ENCODE results near the gene PPP1R3E. TPM values are rescaled to one million over a fixed set of nuclear protein-coding genes. Genes with fewer than 3 reads are reported as not detected.

PPP1R3E gene
- total RNA-seq, 6 donors from 2014 or later, result 6.7 to 95.3 (median 12.8) TPM

GRCh38 chr14:23252420-23253333, 50.0 kb downstream of the PPP1R3E start:
- no peak for ATAC-seq (ENCODE audit: low FRiP score in 2 of 2)
- no peaks in the 10 kb centered on the region for H3K27me3 ChIP-seq

GRCh38 chr14:23252006-23252405, 50.7 kb downstream of the PPP1R3E start:
- no peak for DNase-seq
- Histone ChIP-seq H3K4me3 (no peak overlapping the region), H3K4me1 (no peaks in the 10 kb centered on the region), H3K27ac (no peak overlapping the region), H3K9me3 (no peaks in the 10 kb centered on the region), H3K36me3 (no peaks in the 10 kb centered on the region), H3K27me3 (no peaks in the 10 kb centered on the region)
- TF ChIP-seq EP300 (IDR thresholded peaks at IDR 0.05) (no peak), POLR2A (IDR thresholded peaks at IDR 0.05) (no peak), CTCF (IDR thresholded peaks at IDR 0.05) (no peak), POLR2AphosphoS5 (IDR thresholded peaks at IDR 0.05) (no peak)
- no peak for ATAC-seq (ENCODE audit: low FRiP score in 2 of 2)
- 59 to 63% methylated on average over 2 to 3 of the region's 3 CpGs for WGBS, 2 donors

More at GRCh38 chr14:23252420-23253333, 50.0 kb downstream of the PPP1R3E start:
- H3K4me1 ChIP-seq, result no peaks in the 10 kb centered on the region
- DNase-seq, result no peak
- no peak overlapping the region for H3K4me3 ChIP-seq
- whole genome bisulfite sequencing, 2 donors, result 61 to 68% methylated on average over 4 of the region's 4 CpGs
- TF ChIP-seq POLR2A (IDR thresholded peaks at IDR 0.05), result no peak
- TF ChIP-seq EP300 (IDR thresholded peaks at IDR 0.05), result no peak
- TF ChIP-seq CTCF (IDR thresholded peaks at IDR 0.05), result no peak
- TF ChIP-seq POLR2AphosphoS5 (IDR thresholded peaks at IDR 0.05), result no peak
- no peak overlapping the region for H3K27ac ChIP-seq
- H3K36me3 ChIP-seq, result no peaks in the 10 kb centered on the region
- H3K9me3 ChIP-seq, result no peaks in the 10 kb centered on the region

- H3K4me3 ChIP-seq, result no peak overlapping the region
- no peaks in the 10 kb centered on the region for H3K9me3 ChIP-seq
- no peak overlapping the region for H3K27ac ChIP-seq
- no peaks in the 10 kb centered on the region for H3K4me1 ChIP-seq
- TF ChIP-seq POLR2AphosphoS5 (IDR thresholded peaks at IDR 0.05), result no peak
- no peak for TF ChIP-seq EP300 (IDR thresholded peaks at IDR 0.05)
- TF ChIP-seq POLR2A (IDR thresholded peaks at IDR 0.05), result no peak
- no peak for TF ChIP-seq CTCF (IDR thresholded peaks at IDR 0.05)
- WGBS, 2 donors, result 75 to 77% methylated on average over 6 of the region's 6 CpGs
- H3K27me3 ChIP-seq, result no peaks in the 10 kb centered on the region
- DNase-seq (no peak), ATAC-seq (ENCODE audit: low FRiP score in 2 of 2) (no peak)
- no peaks in the 10 kb centered on the region for H3K36me3 ChIP-seq
Measured at GRCh38 chr14:23249824-23250223, 52.8 kb downstream of the PPP1R3E start.

GRCh38 chr14:23248601-23249000, 54.1 kb downstream of the PPP1R3E start:
- 80 to 95% methylated on average over 7 of the region's 7 CpGs for WGBS, 2 donors
- Histone ChIP-seq H3K27me3 (no peaks in the 10 kb centered on the region), H3K4me1 (no peaks in the 10 kb centered on the region), H3K9me3 (no peaks in the 10 kb centered on the region), H3K36me3 (no peaks in the 10 kb centered on the region), H3K4me3 (no peak overlapping the region), H3K27ac (no peak overlapping the region)
- no peak for ATAC-seq (ENCODE audit: low FRiP score in 2 of 2)
- no peak for DNase-seq
- TF ChIP-seq POLR2A (IDR thresholded peaks at IDR 0.05) (no peak), CTCF (IDR thresholded peaks at IDR 0.05) (no peak), EP300 (IDR thresholded peaks at IDR 0.05) (no peak), POLR2AphosphoS5 (IDR thresholded peaks at IDR 0.05) (no peak)

Small RNA genes within 50 kb of the gene (small RNA-seq; reads per million reads assigned to genes)
- 0 reads per million in 4 donors for gene RNU6-1046P

Other genes starting within 250 kb of the PPP1R3E start
- 1 to 10 TPM; 2.0 to 8.0 (median 4.2) TPM for gene CDH24, start 245.3 kb downstream of the PPP1R3E start, total RNA-seq
- 100 to 1,000 TPM in 5 of 6 donors, 10 to 100 TPM in 1; 91.1 to 350 (median 139) TPM for gene ACIN1, start 207.7 kb downstream of the PPP1R3E start, total RNA-seq
- gene C14orf119, start 207.4 kb downstream of the PPP1R3E start, total RNA-seq, result 10 to 100 TPM in 5 of 6 donors, 1 to 10 TPM in 1; 4.9 to 52.5 (median 35.7) TPM
- gene CIROP, start 197.9 kb downstream of the PPP1R3E start, total RNA-seq, result not detected
- under 1 TPM in 2 of 6 donors, not detected in 4; 0.31 to 0.77 TPM for gene CEBPE, start 183.6 kb downstream of the PPP1R3E start, total RNA-seq
- 10 to 100 TPM; 30.4 to 58.2 (median 42.0) TPM for gene SLC7A8, start 119.2 kb downstream of the PPP1R3E start, total RNA-seq
- gene RNF212B, start 64.9 kb downstream of the PPP1R3E start, total RNA-seq, result not detected
- 10 to 100 TPM in 4 of 6 donors, 1 to 10 TPM in 2; 3.9 to 13.7 (median 11.2) TPM for gene HOMEZ, start 16.7 kb downstream of the PPP1R3E start, total RNA-seq
- gene BCL2L2, start 4.0 kb upstream of the PPP1R3E start, total RNA-seq, result 10 to 100 TPM; 38.8 to 53.8 (median 47.3) TPM
- gene PABPN1, start 18.6 kb upstream of the PPP1R3E start, total RNA-seq, result 100 to 1,000 TPM in 3 of 6 donors, 10 to 100 TPM in 3; 47.6 to 325 (median 85.7) TPM
- 10 to 100 TPM in 4 of 6 donors, 1 to 10 TPM in 2; 5.8 to 16.8 (median 12.4) TPM for gene SLC22A17, start 50.0 kb upstream of the PPP1R3E start, total RNA-seq
- 10 to 100 TPM in 3 of 6 donors, 1 to 10 TPM in 3; 4.1 to 18.9 (median 9.3) TPM for gene EFS, start 62.3 kb upstream of the PPP1R3E start, total RNA-seq
- gene IL25, start 70.0 kb upstream of the PPP1R3E start, total RNA-seq, result not detected
- 1 to 10 TPM in 3 of 6 donors, under 1 TPM in 1, not detected in 2; 0.47 to 3.1 (median 2.3) TPM for gene CMTM5, start 74.2 kb upstream of the PPP1R3E start, total RNA-seq
- gene MYH6, start 105.4 kb upstream of the PPP1R3E start, total RNA-seq, result not detected
- not detected for gene MYH7, start 132.8 kb upstream of the PPP1R3E start, total RNA-seq
- 10 to 100 TPM; 25.4 to 42.6 (median 35.5) TPM for gene NGDN, start 166.8 kb upstream of the PPP1R3E start, total RNA-seq
- 1 to 10 TPM; 1.7 to 6.3 (median 3.0) TPM for gene ZFHX2, start 248.9 kb upstream of the PPP1R3E start, total RNA-seq

All from upper lobe of left lung (tissue), 6 donors.